Activated CD8-positive, alpha-beta T cell treated with anti-CD3 and anti-CD28 coated beads, Interleukin-2, amount 10 ng/mL, durations not matched to agents 7 days and 5 days (primary cell): Measurements from ENCODE around the gene STMN3. TPM values are rescaled to one million over a fixed set of nuclear protein-coding genes. Genes with fewer than 3 reads are reported as not detected.
"Not testable (repeated sequence)": the region's sequence is repeated elsewhere in the genome, so short reads cannot be mapped to it uniquely, and the experiment has no call there.

ENCODE experiments used
- ATAC-seq: fragments of 150-1000 bp; cut with Tn5 transposase; one replicate; pipeline ENCODE4 v1.10.0; 2021; ENCODE audit warnings: moderate library complexity
- CTCF ChIA-PET: fragments of 350-600 bp; sonication (Branson Sonifier 250); formaldehyde crosslinking; loops from one replicate; lab custom pipeline; 2021; ENCODE audit warnings: antibody characterized with exemption; lab: Charles Lee
- POLR2A ChIA-PET: fragments of 350-600 bp; sonication (Branson Sonifier 250); formaldehyde crosslinking; loops from one replicate; lab custom pipeline; 2021; ENCODE audit warnings: antibody characterized with exemption; lab: Charles Lee
- DNase-seq: peaks from one replicate; pipeline ENCODE4 v3.0.0-alpha.2; 2020
- H3K27ac Mint-ChIP-seq: one replicate; pipeline ENCODE4 v1.8.0; 2021; ENCODE audit warnings: mild to moderate bottlenecking, mixed read lengths
- H3K27me3 Mint-ChIP-seq: one replicate; pipeline ENCODE4 v1.8.0; 2021; ENCODE audit warnings: low read depth, mixed read lengths
- H3K36me3 Mint-ChIP-seq: one replicate; pipeline ENCODE4 v1.8.0; 2021; ENCODE audit warnings: low read depth, mixed read lengths
- H3K4me1 Mint-ChIP-seq: one replicate; pipeline ENCODE4 v1.8.0; 2021; ENCODE audit warnings: low read depth, mixed read lengths
- H3K4me3 Mint-ChIP-seq: one replicate; pipeline ENCODE4 v1.8.0; 2021; ENCODE audit warnings: mild to moderate bottlenecking, mixed read lengths
- H3K9me3 Mint-ChIP-seq: one replicate; pipeline ENCODE4 v1.8.0; 2022; ENCODE audit warnings: mixed read lengths; ENCODE audit not compliant: insufficient read depth
- total RNA-seq, 2 experiments: library from RNA; stranded (reverse); gene quantifications; one replicate each; pipeline ENCODE4 v1.2.3, GENCODE V29; 2021

STMN3 gene
- total RNA-seq, 2 experiments from 2014 or later, result 13.1 to 13.3 TPM

- Mint-ChIP-seq H3K27me3 (no peaks in the 10 kb centered on the region), H3K9me3 (no peaks in the 10 kb centered on the region), H3K4me1 (no peaks in the 10 kb centered on the region), H3K27ac (no peak overlapping the region), H3K4me3 (no peak overlapping the region), H3K36me3 (peaks cover 15% of the 10 kb centered on the region)
- DNase-seq (no peak), ATAC-seq (no peak)
- POLR2A ChIA-PET, result no interaction called here
- CTCF ChIA-PET, result no interaction called here
Observed at GRCh38 chr20:63680857-63681608, 27.8 kb upstream of the STMN3 start.

GRCh38 chr20:63680427-63680826, 27.2 kb upstream of the STMN3 start:
- no peaks in the 10 kb centered on the region for H3K4me1 Mint-ChIP-seq
- CTCF ChIA-PET, result no interaction called here
- DNase-seq, result no peak
- H3K4me3 Mint-ChIP-seq, result no peak overlapping the region
- H3K9me3 Mint-ChIP-seq, result no peaks in the 10 kb centered on the region
- peaks cover 20% of the 10 kb centered on the region for H3K36me3 Mint-ChIP-seq
- POLR2A ChIA-PET, result no interaction called here
- H3K27me3 Mint-ChIP-seq, result no peaks in the 10 kb centered on the region
- H3K27ac Mint-ChIP-seq, result no peak overlapping the region
- ATAC-seq, result no peak

- DNase-seq (no peak), ATAC-seq (no peak)
- Mint-ChIP-seq H3K4me1 (no peaks in the 10 kb centered on the region), H3K9me3 (no peaks in the 10 kb centered on the region), H3K36me3 (peaks cover 20% of the 10 kb centered on the region), H3K4me3 (no peak overlapping the region), H3K27me3 (no peaks in the 10 kb centered on the region), H3K27ac (no peak overlapping the region)
- ChIA-PET POLR2A (no interaction called here), CTCF (no interaction called here)
Observed at GRCh38 chr20:63679799-63680305, 26.6 kb upstream of the STMN3 start.

- ChIA-PET CTCF (no interaction called here), POLR2A (no interaction called here)
- H3K36me3 Mint-ChIP-seq, result peaks cover 20% of the 10 kb centered on the region
- H3K4me1 Mint-ChIP-seq, result no peaks in the 10 kb centered on the region
- H3K27ac Mint-ChIP-seq, result no peak overlapping the region
- H3K27me3 Mint-ChIP-seq, result no peaks in the 10 kb centered on the region
- ATAC-seq, result no peak
- H3K4me3 Mint-ChIP-seq, result no peak overlapping the region
- no peaks in the 10 kb centered on the region for H3K9me3 Mint-ChIP-seq
- no peak for DNase-seq
Observed at GRCh38 chr20:63678667-63679465, 25.6 kb upstream of the STMN3 start.

GRCh38 chr20:63678071-63678470, 24.8 kb upstream of the STMN3 start:
- CTCF ChIA-PET, result no interaction called here
- Mint-ChIP-seq H3K27ac (no peak overlapping the region), H3K4me3 (no peak overlapping the region), H3K4me1 (no peaks in the 10 kb centered on the region), H3K9me3 (no peaks in the 10 kb centered on the region), H3K36me3 (peaks cover 23% of the 10 kb centered on the region), H3K27me3 (no peaks in the 10 kb centered on the region)
- POLR2A ChIA-PET, result no interaction called here
- DNase-seq, result no peak
- no peak for ATAC-seq

- Mint-ChIP-seq H3K27me3 (no peaks in the 10 kb centered on the region), H3K4me1 (no peaks in the 10 kb centered on the region), H3K36me3 (peaks cover 27% of the 10 kb centered on the region), H3K9me3 (no peaks in the 10 kb centered on the region), H3K4me3 (no peak overlapping the region), H3K27ac (no peak overlapping the region)
- ATAC-seq (no peak), DNase-seq (no peak)
- ChIA-PET POLR2A (no interaction called here), CTCF (no interaction called here)
Observed at GRCh38 chr20:63675681-63676368, 22.6 kb upstream of the STMN3 start.

GRCh38 chr20:63673951-63674350, 20.7 kb upstream of the STMN3 start:
- Mint-ChIP-seq H3K4me1 (no peaks in the 10 kb centered on the region), H3K4me3 (no peak overlapping the region), H3K36me3 (peaks cover 32% of the 10 kb centered on the region), H3K9me3 (no peaks in the 10 kb centered on the region), H3K27ac (no peak overlapping the region), H3K27me3 (no peaks in the 10 kb centered on the region)
- ChIA-PET POLR2A (no interaction called here), CTCF (no interaction called here)
- ATAC-seq (no peak), DNase-seq (no peak)

GRCh38 chr20:63672666-63673065, 19.4 kb upstream of the STMN3 start:
- Mint-ChIP-seq H3K27me3 (no peaks in the 10 kb centered on the region), H3K36me3 (peaks cover 34% of the 10 kb centered on the region), H3K27ac (no peak overlapping the region), H3K4me3 (no peak overlapping the region), H3K4me1 (no peaks in the 10 kb centered on the region), H3K9me3 (no peaks in the 10 kb centered on the region)
- ChIA-PET CTCF (no interaction called here), POLR2A (no interaction called here)
- DNase-seq (no peak), ATAC-seq (no peak)

- H3K36me3 Mint-ChIP-seq, result peaks cover 32% of the 10 kb centered on the region
- H3K27me3 Mint-ChIP-seq, H3K4me3 Mint-ChIP-seq, H3K4me1 Mint-ChIP-seq, DNase-seq, ATAC-seq, POLR2A ChIA-PET, CTCF ChIA-PET, H3K27ac Mint-ChIP-seq, H3K9me3 Mint-ChIP-seq: not testable (repeated sequence)
Observed at GRCh38 chr20:63671695-63672094, 18.5 kb upstream of the STMN3 start.

GRCh38 chr20:63668351-63668750, 15.1 kb upstream of the STMN3 start:
- Mint-ChIP-seq H3K36me3 (peaks cover 26% of the 10 kb centered on the region), H3K27me3 (no peaks in the 10 kb centered on the region), H3K9me3 (no peaks in the 10 kb centered on the region), H3K4me1 (no peaks in the 10 kb centered on the region), H3K4me3 (no peak overlapping the region), H3K27ac (no peak overlapping the region)
- POLR2A ChIA-PET, result interaction anchor here (0.6 kb wide), 1 partner anchor 11 kb away, joined by 3 read pairs; no protein-coding TSS in a partner anchor
- CTCF ChIA-PET, result interaction anchor here (1.0 kb wide), 1 partner anchor 118 kb away, joined by 3 read pairs; no protein-coding TSS in a partner anchor
- ATAC-seq (no peak), DNase-seq (no peak)

GRCh38 chr20:63667858-63668257, 14.6 kb upstream of the STMN3 start:
- DNase-seq (no peak), ATAC-seq (no peak)
- Mint-ChIP-seq H3K36me3 (peaks cover 26% of the 10 kb centered on the region), H3K9me3 (no peaks in the 10 kb centered on the region), H3K27me3 (no peaks in the 10 kb centered on the region), H3K4me3 (no peak overlapping the region), H3K27ac (no peak overlapping the region), H3K4me1 (no peaks in the 10 kb centered on the region)
- ChIA-PET CTCF (no interaction called here), POLR2A (interaction anchor here (0.6 kb wide), 1 partner anchor 10 kb away, joined by 3 read pairs; no protein-coding TSS in a partner anchor)
